Measurements from ENCODE around the gene EXTL2. TPM values are rescaled to one million over a fixed set of nuclear protein-coding genes. Genes with fewer than 3 reads are reported as not detected.

Gene EXTL2
- 10 to 100 TPM in 1 of 3 donors, 1 to 10 TPM in 2; 4.7 to 13.4 (median 4.8) TPM for total RNA-seq
- long read RNA-seq, donor 1, transcript EXTL2-201 (5 exons, 2,835 nt), result minor isoform, 6 of 24 reads
- long read RNA-seq, donor 1, transcript EXTL2-202 (5 exons, 3,985 nt), result major isoform, 10 of 24 reads
- long read RNA-seq, donor 1, partial matches to known transcripts, result 0 of 24 reads
- long read RNA-seq, donor 1, other reads (novel, unspliced or antisense), result 6 of 24 reads
- long read RNA-seq, donor 2, partial matches to known transcripts, result 0 of 3 reads
- long read RNA-seq, donor 2, other reads (novel, unspliced or antisense), result 2 of 3 reads

- Histone ChIP-seq H3K4me1 (ENCODE audit: low read depth) (peaks cover 22% of the 10 kb centered on the region), H3K9me3 (peaks cover 3% of the 10 kb centered on the region), H3K4me3 (peak within 1 kb of the TSS; percentile 62), H3K36me3 (ENCODE audit: low read depth) (no peaks in the 10 kb centered on the region)
- no peak for TF ChIP-seq CTCF (IDR thresholded peaks at IDR 0.05)
- ATAC-seq, result peak; percentile 72
- DNase-seq, result peak; percentile 89 to 93 (median 90)
- intact Hi-C loops (cut with DNase I, micrococcal nuclease), result no loop called here
These were observed at the start of gene EXTL2 for GRCh38 chr1:100894603-100895539. TSS of gene EXTL2 (minus strand) at chr1:100894842. CDS start at chr1:100888757, 6,085 bp downstream.

GRCh38 chr1:100943533-100943932 lies 48.9 kb upstream of the EXTL2 start:
- H3K4me3 ChIP-seq, result no peak overlapping the region
- TF ChIP-seq CTCF (IDR thresholded peaks at IDR 0.05), result no peak
- H3K36me3 ChIP-seq (ENCODE audit: low read depth), result no peaks in the 10 kb centered on the region
- intact Hi-C loops (cut with DNase I, micrococcal nuclease), result no loop called here
- H3K9me3 ChIP-seq, result no peaks in the 10 kb centered on the region
- ATAC-seq (no peak), DNase-seq (no peak)
- peaks cover under 1% of the 10 kb centered on the region for H3K4me1 ChIP-seq (ENCODE audit: low read depth)

- Histone ChIP-seq H3K9me3 (no peaks in the 10 kb centered on the region), H3K4me3 (no peak overlapping the region), H3K4me1 (ENCODE audit: low read depth) (no peaks in the 10 kb centered on the region), H3K36me3 (ENCODE audit: low read depth) (no peaks in the 10 kb centered on the region)
- ATAC-seq (no peak), DNase-seq (no peak)
- TF ChIP-seq CTCF (IDR thresholded peaks at IDR 0.05), result no peak
- intact Hi-C loops (cut with DNase I, micrococcal nuclease), result no loop called here
These were observed 47.8 kb upstream of the EXTL2 start for GRCh38 chr1:100942304-100943046.

GRCh38 chr1:100941580-100942216 lies 47.1 kb upstream of the EXTL2 start:
- ATAC-seq, result no peak
- no peak for DNase-seq
- H3K36me3 ChIP-seq (ENCODE audit: low read depth), result no peaks in the 10 kb centered on the region
- no peak overlapping the region for H3K4me3 ChIP-seq
- H3K4me1 ChIP-seq (ENCODE audit: low read depth), result no peaks in the 10 kb centered on the region
- intact Hi-C loops (cut with DNase I, micrococcal nuclease), result no loop called here
- H3K9me3 ChIP-seq, result no peaks in the 10 kb centered on the region
- no peak for TF ChIP-seq CTCF (IDR thresholded peaks at IDR 0.05)

- ATAC-seq, result no peak
These were observed 46.5 kb upstream of the EXTL2 start for GRCh38 chr1:100941098-100941527.

More at GRCh38 chr1:100941098-100941527, 46.5 kb upstream of the EXTL2 start:
- no peak for DNase-seq
- no peak for TF ChIP-seq CTCF (IDR thresholded peaks at IDR 0.05)
- intact Hi-C loops (cut with DNase I, micrococcal nuclease), result no loop called here
- no peak overlapping the region for H3K4me3 ChIP-seq
- no peaks in the 10 kb centered on the region for H3K36me3 ChIP-seq (ENCODE audit: low read depth)
- no peaks in the 10 kb centered on the region for H3K9me3 ChIP-seq
- no peaks in the 10 kb centered on the region for H3K4me1 ChIP-seq (ENCODE audit: low read depth)
